HCT116 (cell line): ENCODE measurements around the gene MAPK8IP3.

Experiments used
- CTCF ChIP-seq, 3 experiments: fragments of 200-600 bp in 1 of 3; sonication (generic) in 1 of 3; IDR thresholded peaks in 2 of 3; conservative IDR thresholded peaks in 1 of 3; 2 replicates each; pipeline ENCODE4 v1.5.1; 2012 to 2017; ENCODE audit warnings: low read depth in 2 of 3, low read length in 2 of 3, antibody characterized with exemption in 1 of 3, borderline replicate concordance in 1 of 3, control low read depth in 1 of 3, mild to moderate bottlenecking in 1 of 3, mixed read lengths in 1 of 3, mixed run types in 1 of 3, moderate library complexity in 1 of 3; ENCODE audit not compliant: insufficient read depth in 1 of 3
- YY1 ChIP-seq: IDR thresholded peaks from 2 replicates; pipeline ENCODE4 v1.6.1; 2011; ENCODE audit warnings: low read length, low read depth, moderate library complexity, mild to moderate bottlenecking; ENCODE audit not compliant: insufficient replicate concordance; ENCODE audit errors: extremely low read depth

GRCh38 chr16:1715220-1715619 lies 9.2 kb downstream of the MAPK8IP3 start:
- no peak for TF ChIP-seq YY1
- TF ChIP-seq CTCF (IDR thresholded peaks at IDR 0.05 in 2 of 3, conservative IDR thresholded peaks at IDR 0.05 in 1 of 3; ENCODE audit: borderline replicate concordance in 1 of 3, insufficient read depth in 1 of 3, low read depth in 2 of 3, low read length in 2 of 3), result no peak
